Measurements from ENCODE around the gene TSR3. TPM values are rescaled to one million over a fixed set of nuclear protein-coding genes. Genes with fewer than 3 reads are reported as not detected.

Gene TSR3
- total RNA-seq, 1 experiment from 2014 or later, result 58.8 TPM

- H3K4ac ChIP-seq (ENCODE audit: low read depth, low read length), result no peak overlapping the region
- no peak overlapping the region for H3K56ac ChIP-seq (ENCODE audit: insufficient read length, low read depth, low read length)
- no peak overlapping the region for H3K14ac ChIP-seq (ENCODE audit: insufficient read depth, low read length)
- H4K5ac ChIP-seq (ENCODE audit: insufficient read length, low read depth, low read length), result no peak overlapping the region
- H3K27me3 ChIP-seq (ENCODE audit: insufficient read depth, low read length), result peaks cover 13% of the 10 kb centered on the region; the same call in 1 of the 2 replicates
- Mint-ChIP-seq H3K27me3 (ENCODE audit: low read depth) (peaks cover 50% of the 10 kb centered on the region), H3K4me3 (no peak overlapping the region), H3K36me3 (ENCODE audit: insufficient read depth in 1 of 3, low read depth in 3 of 3) (no peaks in the 10 kb centered on the region), H3K4me1 (peaks cover 6 to 14% of the 10 kb centered on the region in 2 experiments), H3K27ac (peak overlapping the region in 1 of 3 experiments; percentile 67; a peak in 1 of 7 replicates), H3K9me3 (no peaks in the 10 kb centered on the region)
- H2BK20ac ChIP-seq (ENCODE audit: low read depth, low read length, poor library complexity, severe bottlenecking), result no peak overlapping the region
- no peaks in the 10 kb centered on the region for H3K79me2 ChIP-seq (ENCODE audit: insufficient read depth, low read length)
- H2AK5ac ChIP-seq (ENCODE audit: insufficient read length, low read length), result no peak overlapping the region
- no peak overlapping the region for H4K8ac ChIP-seq (replicated peaks; ENCODE audit: insufficient read length, low read depth, low read length)
- H3K79me1 ChIP-seq (ENCODE audit: insufficient read depth, low read depth, low read length, poor library complexity, severe bottlenecking), result no peaks in the 10 kb centered on the region
- H3K4me1 ChIP-seq (ENCODE audit: insufficient read depth, low read length), result no peaks in the 10 kb centered on the region
- H3K27ac ChIP-seq (ENCODE audit: insufficient read length, low read depth, low read length), result no peak overlapping the region
- no peaks in the 10 kb centered on the region for H3K9me3 ChIP-seq (ENCODE audit: control insufficient read depth, low read depth, low read length)
- no peak overlapping the region for H2BK5ac ChIP-seq (ENCODE audit: insufficient read length, low read length)
- no peak overlapping the region for H3K4me2 ChIP-seq (ENCODE audit: insufficient read depth, insufficient read length, low read length)
- no peak for TF ChIP-seq CTCF (conservative IDR thresholded peaks at IDR 0.05)
- no peak overlapping the region for H4K91ac ChIP-seq (ENCODE audit: insufficient read length, low read depth, low read length)
- no peak overlapping the region for H3T11ph ChIP-seq (ENCODE audit: low read length)
- no peak overlapping the region for H2BK15ac ChIP-seq (ENCODE audit: low read depth, low read length)
- H3K23ac ChIP-seq (ENCODE audit: insufficient read length, low read depth, low read length), result no peak overlapping the region
- no peak overlapping the region for H2BK120ac ChIP-seq (ENCODE audit: low read depth, low read length, poor library complexity, severe bottlenecking)
- no peak overlapping the region for H2BK12ac ChIP-seq (ENCODE audit: insufficient read length, low read depth, low read length)
- H3K18ac ChIP-seq (ENCODE audit: insufficient read length, low read depth, low read length), result no peak overlapping the region
- no peak overlapping the region for H3K9ac ChIP-seq (ENCODE audit: extremely low read depth, insufficient read length, low read length)
- no CpG with 5 or more reads among the region's 31 CpGs for WGBS (ENCODE audit: extremely low coverage, insufficient read length, low lambda C conversion rate)
- H2AFZ ChIP-seq (ENCODE audit: low read length), result no peak overlapping the region
- H4K20me1 ChIP-seq (ENCODE audit: control insufficient read depth, insufficient read depth, insufficient read length), result no peaks in the 10 kb centered on the region
- no peak for DNase-seq
- H3K23me2 ChIP-seq (ENCODE audit: insufficient read length, low read depth, low read length, poor library complexity, severe bottlenecking), result peaks cover 3% of the 10 kb centered on the region
Measured at GRCh38 chr16:1338855-1339675, 12.6 kb downstream of the TSR3 start.
